ENCODE results near the gene GMEB1. TPM values are rescaled to one million over a fixed set of nuclear protein-coding genes. Genes with fewer than 3 reads are reported as not detected.

The GMEB1 gene
- total and polyA plus RNA-seq, 10 of the 15 experiments (the other 5 are each of a cell fraction or from before 2014, with no cell fraction given): 4.9 to 17.6 (median 9.4) TPM

GRCh38 chr1:28736450-28737306 is 68.1 kb downstream of the GMEB1 start, which contains the start of gene YTHDF2 (continued):
- TF ChIP-seq, protein P1, sequence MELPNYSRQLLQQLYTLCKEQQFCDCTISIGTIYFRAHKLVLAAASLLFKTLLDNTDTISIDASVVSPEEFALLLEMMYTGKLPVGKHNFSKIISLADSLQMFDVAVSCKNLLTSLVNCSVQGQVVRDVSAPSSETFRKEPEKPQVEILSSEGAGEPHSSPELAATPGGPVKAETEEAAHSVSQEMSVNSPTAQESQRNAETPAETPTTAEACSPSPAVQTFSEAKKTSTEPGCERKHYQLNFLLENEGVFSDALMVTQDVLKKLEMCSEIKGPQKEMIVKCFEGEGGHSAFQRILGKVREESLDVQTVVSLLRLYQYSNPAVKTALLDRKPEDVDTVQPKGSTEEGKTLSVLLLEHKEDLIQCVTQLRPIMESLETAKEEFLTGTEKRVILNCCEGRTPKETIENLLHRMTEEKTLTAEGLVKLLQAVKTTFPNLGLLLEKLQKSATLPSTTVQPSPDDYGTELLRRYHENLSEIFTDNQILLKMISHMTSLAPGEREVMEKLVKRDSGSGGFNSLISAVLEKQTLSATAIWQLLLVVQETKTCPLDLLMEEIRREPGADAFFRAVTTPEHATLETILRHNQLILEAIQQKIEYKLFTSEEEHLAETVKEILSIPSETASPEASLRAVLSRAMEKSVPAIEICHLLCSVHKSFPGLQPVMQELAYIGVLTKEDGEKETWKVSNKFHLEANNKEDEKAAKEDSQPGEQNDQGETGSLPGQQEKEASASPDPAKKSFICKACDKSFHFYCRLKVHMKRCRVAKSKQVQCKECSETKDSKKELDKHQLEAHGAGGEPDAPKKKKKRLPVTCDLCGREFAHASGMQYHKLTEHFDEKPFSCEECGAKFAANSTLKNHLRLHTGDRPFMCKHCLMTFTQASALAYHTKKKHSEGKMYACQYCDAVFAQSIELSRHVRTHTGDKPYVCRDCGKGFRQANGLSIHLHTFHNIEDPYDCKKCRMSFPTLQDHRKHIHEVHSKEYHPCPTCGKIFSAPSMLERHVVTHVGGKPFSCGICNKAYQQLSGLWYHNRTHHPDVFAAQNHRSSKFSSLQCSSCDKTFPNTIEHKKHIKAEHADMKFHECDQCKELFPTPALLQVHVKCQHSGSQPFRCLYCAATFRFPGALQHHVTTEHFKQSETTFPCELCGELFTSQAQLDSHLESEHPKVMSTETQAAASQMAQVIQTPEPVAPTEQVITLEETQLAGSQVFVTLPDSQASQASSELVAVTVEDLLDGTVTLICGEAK (IDR thresholded peaks at IDR 0.05; ENCODE audit: borderline replicate concordance): peak; percentile 65; the same call in 1 of the 2 replicates
- TF ChIP-seq HDAC6 (IDR thresholded peaks at IDR 0.05; ENCODE audit: unreplicated experiment): no peak
- TF ChIP-seq FOXK2 (IDR thresholded peaks at IDR 0.05): peak; percentile 32
- TF ChIP-seq ZZZ3 (IDR thresholded peaks at IDR 0.05; ENCODE audit: control insufficient read depth, insufficient read length, low read depth): no peak
- no peak for TF ChIP-seq HDAC2 (IDR thresholded peaks at IDR 0.05)
- TF ChIP-seq, protein P2, sequence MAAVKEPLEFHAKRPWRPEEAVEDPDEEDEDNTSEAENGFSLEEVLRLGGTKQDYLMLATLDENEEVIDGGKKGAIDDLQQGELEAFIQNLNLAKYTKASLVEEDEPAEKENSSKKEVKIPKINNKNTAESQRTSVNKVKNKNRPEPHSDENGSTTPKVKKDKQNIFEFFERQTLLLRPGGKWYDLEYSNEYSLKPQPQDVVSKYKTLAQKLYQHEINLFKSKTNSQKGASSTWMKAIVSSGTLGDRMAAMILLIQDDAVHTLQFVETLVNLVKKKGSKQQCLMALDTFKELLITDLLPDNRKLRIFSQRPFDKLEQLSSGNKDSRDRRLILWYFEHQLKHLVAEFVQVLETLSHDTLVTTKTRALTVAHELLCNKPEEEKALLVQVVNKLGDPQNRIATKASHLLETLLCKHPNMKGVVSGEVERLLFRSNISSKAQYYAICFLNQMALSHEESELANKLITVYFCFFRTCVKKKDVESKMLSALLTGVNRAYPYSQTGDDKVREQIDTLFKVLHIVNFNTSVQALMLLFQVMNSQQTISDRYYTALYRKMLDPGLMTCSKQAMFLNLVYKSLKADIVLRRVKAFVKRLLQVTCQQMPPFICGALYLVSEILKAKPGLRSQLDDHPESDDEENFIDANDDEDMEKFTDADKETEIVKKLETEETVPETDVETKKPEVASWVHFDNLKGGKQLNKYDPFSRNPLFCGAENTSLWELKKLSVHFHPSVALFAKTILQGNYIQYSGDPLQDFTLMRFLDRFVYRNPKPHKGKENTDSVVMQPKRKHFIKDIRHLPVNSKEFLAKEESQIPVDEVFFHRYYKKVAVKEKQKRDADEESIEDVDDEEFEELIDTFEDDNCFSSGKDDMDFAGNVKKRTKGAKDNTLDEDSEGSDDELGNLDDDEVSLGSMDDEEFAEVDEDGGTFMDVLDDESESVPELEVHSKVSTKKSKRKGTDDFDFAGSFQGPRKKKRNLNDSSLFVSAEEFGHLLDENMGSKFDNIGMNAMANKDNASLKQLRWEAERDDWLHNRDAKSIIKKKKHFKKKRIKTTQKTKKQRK (IDR thresholded peaks at IDR 0.05; ENCODE audit: low read depth, low read length): no peak
- TF ChIP-seq, protein P3, sequence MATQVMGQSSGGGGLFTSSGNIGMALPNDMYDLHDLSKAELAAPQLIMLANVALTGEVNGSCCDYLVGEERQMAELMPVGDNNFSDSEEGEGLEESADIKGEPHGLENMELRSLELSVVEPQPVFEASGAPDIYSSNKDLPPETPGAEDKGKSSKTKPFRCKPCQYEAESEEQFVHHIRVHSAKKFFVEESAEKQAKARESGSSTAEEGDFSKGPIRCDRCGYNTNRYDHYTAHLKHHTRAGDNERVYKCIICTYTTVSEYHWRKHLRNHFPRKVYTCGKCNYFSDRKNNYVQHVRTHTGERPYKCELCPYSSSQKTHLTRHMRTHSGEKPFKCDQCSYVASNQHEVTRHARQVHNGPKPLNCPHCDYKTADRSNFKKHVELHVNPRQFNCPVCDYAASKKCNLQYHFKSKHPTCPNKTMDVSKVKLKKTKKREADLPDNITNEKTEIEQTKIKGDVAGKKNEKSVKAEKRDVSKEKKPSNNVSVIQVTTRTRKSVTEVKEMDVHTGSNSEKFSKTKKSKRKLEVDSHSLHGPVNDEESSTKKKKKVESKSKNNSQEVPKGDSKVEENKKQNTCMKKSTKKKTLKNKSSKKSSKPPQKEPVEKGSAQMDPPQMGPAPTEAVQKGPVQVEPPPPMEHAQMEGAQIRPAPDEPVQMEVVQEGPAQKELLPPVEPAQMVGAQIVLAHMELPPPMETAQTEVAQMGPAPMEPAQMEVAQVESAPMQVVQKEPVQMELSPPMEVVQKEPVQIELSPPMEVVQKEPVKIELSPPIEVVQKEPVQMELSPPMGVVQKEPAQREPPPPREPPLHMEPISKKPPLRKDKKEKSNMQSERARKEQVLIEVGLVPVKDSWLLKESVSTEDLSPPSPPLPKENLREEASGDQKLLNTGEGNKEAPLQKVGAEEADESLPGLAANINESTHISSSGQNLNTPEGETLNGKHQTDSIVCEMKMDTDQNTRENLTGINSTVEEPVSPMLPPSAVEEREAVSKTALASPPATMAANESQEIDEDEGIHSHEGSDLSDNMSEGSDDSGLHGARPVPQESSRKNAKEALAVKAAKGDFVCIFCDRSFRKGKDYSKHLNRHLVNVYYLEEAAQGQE (IDR thresholded peaks at IDR 0.05; ENCODE audit: low read depth, low read length): no peak
- TF ChIP-seq NR2C1 (IDR thresholded peaks at IDR 0.05): 0 out of 2 replicates have a peak, but pooled peaks have one; percentile 7
- TF ChIP-seq IKZF1 (conservative IDR thresholded peaks at IDR 0.05): peak; percentile 92
- TF ChIP-seq ZBTB11 (CRISPR knock-in tag; IDR thresholded peaks at IDR 0.05): peak; percentile 69
- TF ChIP-seq MXI1 (IDR thresholded peaks at IDR 0.05; ENCODE audit: low read depth, low read length): peak; percentile 81
- TF ChIP-seq, protein P4, sequence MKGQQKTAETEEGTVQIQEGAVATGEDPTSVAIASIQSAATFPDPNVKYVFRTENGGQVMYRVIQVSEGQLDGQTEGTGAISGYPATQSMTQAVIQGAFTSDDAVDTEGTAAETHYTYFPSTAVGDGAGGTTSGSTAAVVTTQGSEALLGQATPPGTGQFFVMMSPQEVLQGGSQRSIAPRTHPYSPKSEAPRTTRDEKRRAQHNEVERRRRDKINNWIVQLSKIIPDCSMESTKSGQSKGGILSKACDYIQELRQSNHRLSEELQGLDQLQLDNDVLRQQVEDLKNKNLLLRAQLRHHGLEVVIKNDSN (IDR thresholded peaks at IDR 0.05; ENCODE audit: borderline replicate concordance, extremely low read length, insufficient read depth, low read depth, low read length): no peak

Measured in GM12878 (cell line).